ENCODE data around the gene CACNA1C.

GRCh38 chr12:2462087-2462486, 409.3 kb downstream of the CACNA1C start:
- TF ChIP-seq, protein P1, sequence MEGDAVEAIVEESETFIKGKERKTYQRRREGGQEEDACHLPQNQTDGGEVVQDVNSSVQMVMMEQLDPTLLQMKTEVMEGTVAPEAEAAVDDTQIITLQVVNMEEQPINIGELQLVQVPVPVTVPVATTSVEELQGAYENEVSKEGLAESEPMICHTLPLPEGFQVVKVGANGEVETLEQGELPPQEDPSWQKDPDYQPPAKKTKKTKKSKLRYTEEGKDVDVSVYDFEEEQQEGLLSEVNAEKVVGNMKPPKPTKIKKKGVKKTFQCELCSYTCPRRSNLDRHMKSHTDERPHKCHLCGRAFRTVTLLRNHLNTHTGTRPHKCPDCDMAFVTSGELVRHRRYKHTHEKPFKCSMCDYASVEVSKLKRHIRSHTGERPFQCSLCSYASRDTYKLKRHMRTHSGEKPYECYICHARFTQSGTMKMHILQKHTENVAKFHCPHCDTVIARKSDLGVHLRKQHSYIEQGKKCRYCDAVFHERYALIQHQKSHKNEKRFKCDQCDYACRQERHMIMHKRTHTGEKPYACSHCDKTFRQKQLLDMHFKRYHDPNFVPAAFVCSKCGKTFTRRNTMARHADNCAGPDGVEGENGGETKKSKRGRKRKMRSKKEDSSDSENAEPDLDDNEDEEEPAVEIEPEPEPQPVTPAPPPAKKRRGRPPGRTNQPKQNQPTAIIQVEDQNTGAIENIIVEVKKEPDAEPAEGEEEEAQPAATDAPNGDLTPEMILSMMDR (IDR thresholded peaks at IDR 0.05), result no peak
- no peak for TF ChIP-seq POLR2A (IDR thresholded peaks at IDR 0.05)
- TF ChIP-seq EP300 (IDR thresholded peaks at IDR 0.05), result no peak
